NCI-H2196 treated with DMSO at 0.1 percent for 48 hours (cell line): ENCODE measurements around the gene DAND5.
A peak's percentile ranks its signal among the peaks of the same experiment; 100 is the strongest.
"Not testable (repeated sequence)": the region's sequence is repeated elsewhere in the genome, so short reads cannot be mapped to it uniquely, and the experiment has no call there.

Experiments used
- DNase-seq: peaks from one replicate; lab custom pipeline; 2025; ENCODE audit not compliant: unreplicated experiment; lab: John Stamatoyannopoulos, UW

DAND5 gene

GRCh38 chr19:12965017-12965811, 4.2 kb upstream of the DAND5 start:
- DNase-seq, result peak; percentile 62

GRCh38 chr19:12965812-12966135, 3.6 kb upstream of the DAND5 start:
- DNase-seq, result no peak

- no peak for DNase-seq
These were observed 1.5 kb upstream of the DAND5 start for GRCh38 chr19:12967907-12968306.

GRCh38 chr19:12970070-12970820, 869 bp downstream of the DAND5 start:
- DNase-seq, result no peak

- no peak for DNase-seq
These were observed 3.9 kb downstream of the DAND5 start for GRCh38 chr19:12973236-12973635.

- DNase-seq, result no peak
These were observed 5.2 kb downstream of the DAND5 start for GRCh38 chr19:12974301-12975220.

- no peak for DNase-seq
These were observed 5.9 kb downstream of the DAND5 start for GRCh38 chr19:12975221-12975741.

- not testable (repeated sequence) for DNase-seq
These were observed 6.7 kb downstream of the DAND5 start for GRCh38 chr19:12976109-12976508.

- no peak for DNase-seq
These were observed 10.6 kb downstream of the DAND5 start for GRCh38 chr19:12979974-12980373.

- DNase-seq, result no peak
These were observed 13.3 kb downstream of the DAND5 start for GRCh38 chr19:12982648-12983047.

- no peak for DNase-seq
These were observed 13.7 kb downstream of the DAND5 start for GRCh38 chr19:12983091-12983490.

- peak; percentile 43 for DNase-seq
These were observed 14.3 kb downstream of the DAND5 start for GRCh38 chr19:12983542-12984142.

- no peak for DNase-seq
These were observed 14.8 kb downstream of the DAND5 start for GRCh38 chr19:12984143-12984627.

GRCh38 chr19:12984683-12985048, 15.3 kb downstream of the DAND5 start:
- DNase-seq, result no peak

- DNase-seq, result no peak
These were observed 15.8 kb downstream of the DAND5 start for GRCh38 chr19:12985049-12985776.

- no peak for DNase-seq
These were observed 17.4 kb downstream of the DAND5 start for GRCh38 chr19:12986726-12987125.

- no peak for DNase-seq
These were observed 17.8 kb downstream of the DAND5 start for GRCh38 chr19:12987190-12987589.

GRCh38 chr19:12987781-12988180, 18.4 kb downstream of the DAND5 start:
- no peak for DNase-seq

- DNase-seq, result no peak
These were observed 21.1 kb downstream of the DAND5 start for GRCh38 chr19:12990431-12990830.

- DNase-seq, result no peak
These were observed 21.5 kb downstream of the DAND5 start for GRCh38 chr19:12990853-12991252.
